IMR-90 (cell line): ENCODE data around the gene ATG7. TPM values are rescaled to one million over a fixed set of nuclear protein-coding genes. Genes with fewer than 3 reads are reported as not detected.

Experiments used
- ATAC-seq: fragments of 200-7000 bp; cut with Tn5 transposase; 2 replicates; pipeline ENCODE4 v1.9.1; 2020; ENCODE audit warnings: low read depth, mild to moderate bottlenecking, moderate library complexity
- BruUV-seq: library from RNA; stranded (reverse); fragments of 400-500 nt; replicated peaks from 2 replicates; lab custom pipeline; 2021; lab: Mats Ljungman, UMichigan
- CTCF ChIA-PET: fragments of 300-600 bp; formaldehyde crosslinking; extraction: SDS; loops from one replicate; lab custom pipeline; 2021; ENCODE audit warnings: antibody characterized with exemption; lab: Yijun Ruan, JAX
- POLR2A ChIA-PET: fragments of 300-600 bp; sonication (Branson Sonifier 250); formaldehyde crosslinking; loops from one replicate; lab custom pipeline; 2022; ENCODE audit warnings: antibody characterized with exemption; ENCODE audit not compliant: unreplicated experiment; lab: Charles Lee
- DNase-seq: peaks from one replicate; pipeline ENCODE4 v3.0.0; 2013
- H2AFZ ChIP-seq: replicated peaks from 2 replicates; pipeline ENCODE3; 2013; ENCODE audit warnings: low read length, mild to moderate bottlenecking; ENCODE audit not compliant: poor library complexity
- H2AK5ac ChIP-seq: 2 replicates; pipeline ENCODE4 v1.6.1; 2013; ENCODE audit warnings: low read depth, low read length, inconsistent platforms
- H2AK9ac ChIP-seq: replicated peaks from 2 replicates; pipeline ENCODE3; 2013; ENCODE audit warnings: mild to moderate bottlenecking, low read depth, low read length, moderate library complexity; ENCODE audit not compliant: poor library complexity
- H2BK120ac ChIP-seq: 2 replicates; pipeline ENCODE4 v1.6.1; 2013; ENCODE audit warnings: low read depth, low read length, inconsistent platforms
- H2BK15ac ChIP-seq: 3 replicates; pipeline ENCODE4 v1.6.1; 2013; ENCODE audit warnings: low read depth, low read length, inconsistent platforms
- H2BK20ac ChIP-seq: 2 replicates; pipeline ENCODE4 v1.6.1; 2013; ENCODE audit warnings: low read depth, mild to moderate bottlenecking, inconsistent platforms, low read length, moderate library complexity
- H2BK5ac ChIP-seq: 2 replicates; pipeline ENCODE4 v1.6.1; 2013; ENCODE audit warnings: mild to moderate bottlenecking, low read depth, low read length, inconsistent platforms; ENCODE audit not compliant: poor library complexity, severe bottlenecking
- H3K14ac ChIP-seq: replicated peaks from 2 replicates; pipeline ENCODE4 v1.6.1; 2013; ENCODE audit warnings: low read depth, low read length, inconsistent platforms
- H3K18ac ChIP-seq: 2 replicates; pipeline ENCODE4 v1.6.1; 2013; ENCODE audit warnings: low read depth, low read length, control low read depth
- H3K23ac ChIP-seq: 2 replicates; pipeline ENCODE4 v1.6.1; 2013; ENCODE audit warnings: low read depth, low read length, inconsistent platforms
- H3K27ac ChIP-seq: 2 replicates; pipeline ENCODE4 v1.5.1; 2013; ENCODE audit warnings: mild to moderate bottlenecking, control low read depth, low read length; ENCODE audit not compliant: insufficient read depth
- H3K27me3 ChIP-seq: 2 replicates; pipeline ENCODE4 v1.6.1; 2013; ENCODE audit warnings: low read length; ENCODE audit not compliant: control insufficient read depth, insufficient read depth
- H3K36me3 ChIP-seq: 2 replicates; pipeline ENCODE4 v1.6.1; 2013; ENCODE audit warnings: low read length, mixed read lengths; ENCODE audit not compliant: control insufficient read depth, insufficient read depth
- H3K4ac ChIP-seq: 2 replicates; pipeline ENCODE4 v1.6.1; 2013; ENCODE audit warnings: low read depth, low read length, inconsistent platforms
- H3K4me1 ChIP-seq: 2 replicates; pipeline ENCODE4 v1.6.1; 2013; ENCODE audit warnings: low read length, mixed read lengths; ENCODE audit not compliant: control insufficient read depth, insufficient read depth
- H3K4me2 ChIP-seq: 2 replicates; pipeline ENCODE4 v1.6.1; 2013; ENCODE audit warnings: low read depth, mild to moderate bottlenecking, control low read depth, low read length, moderate library complexity
- H3K4me3 ChIP-seq: 2 replicates; pipeline ENCODE4 v1.5.1; 2013; ENCODE audit warnings: low read depth, mild to moderate bottlenecking, control low read depth, low read length, moderate library complexity; ENCODE audit not compliant: insufficient read depth
- H3K56ac ChIP-seq: 2 replicates; pipeline ENCODE4 v1.6.1; 2013; ENCODE audit warnings: low read length, inconsistent platforms; ENCODE audit not compliant: insufficient read depth; ENCODE audit errors: extremely low read depth
- H3K79me1 ChIP-seq, 2 experiments: 2 replicates each; pipeline ENCODE4 v1.6.1; 2013; ENCODE audit warnings: low read length in 2 of 2, inconsistent platforms in 1 of 2, low read depth in 1 of 2
- H3K9ac ChIP-seq: 2 replicates; pipeline ENCODE4 v1.6.1; 2013; ENCODE audit warnings: low read depth, low read length, control low read depth
- H3K9me1 ChIP-seq: 2 replicates; pipeline ENCODE4 v1.6.1; 2013; ENCODE audit warnings: low read length, inconsistent platforms; ENCODE audit not compliant: insufficient read depth
- H3K9me3 ChIP-seq: 2 replicates; pipeline ENCODE4 v1.6.1; 2013; ENCODE audit warnings: low read length; ENCODE audit not compliant: control insufficient read depth, insufficient read depth
- H4K20me1 ChIP-seq: 2 replicates; pipeline ENCODE4 v1.6.1; 2013; ENCODE audit warnings: low read length, inconsistent platforms; ENCODE audit not compliant: insufficient read depth
- H4K5ac ChIP-seq: 2 replicates; pipeline ENCODE4 v1.6.1; 2013; ENCODE audit warnings: mild to moderate bottlenecking, low read depth, low read length, control low read depth
- H4K8ac ChIP-seq, 2 experiments: 2 replicates each; pipeline ENCODE4 v1.6.1; 2013; ENCODE audit warnings: low read depth in 2 of 2, low read length in 2 of 2, control low read depth in 1 of 2, inconsistent platforms in 1 of 2
- H4K91ac ChIP-seq: 2 replicates; pipeline ENCODE4 v1.6.1; 2013; ENCODE audit warnings: low read depth, low read length, inconsistent platforms; ENCODE audit not compliant: insufficient read depth
- BHLHE40 ChIP-seq: fragments of 150-350 bp; IDR thresholded peaks from 2 replicates; pipeline ENCODE4 v1.6.1; 2016; ENCODE audit warnings: mild to moderate bottlenecking, low read depth, low read length
- CEBPB ChIP-seq: IDR thresholded peaks from 2 replicates; pipeline ENCODE4 v1.6.1; 2012; ENCODE audit warnings: low read depth, low read length, improper control_type of control experiment
- CHD1 ChIP-seq: IDR thresholded peaks from 2 replicates; pipeline ENCODE4 v1.6.1; 2012; ENCODE audit warnings: low read depth, low read length, improper control_type of control experiment
- CTCF ChIP-seq: conservative IDR thresholded peaks from 2 replicates; pipeline ENCODE4 v1.5.1; 2012; ENCODE audit warnings: mild to moderate bottlenecking, low read depth, low read length, improper control_type of control experiment
- ELK1 ChIP-seq: fragments of 150-350 bp; IDR thresholded peaks from 2 replicates; pipeline ENCODE4 v1.6.1; 2016; ENCODE audit warnings: low read depth, mild to moderate bottlenecking, low read length, moderate library complexity, borderline replicate concordance
- MAFK ChIP-seq: IDR thresholded peaks from 2 replicates; pipeline ENCODE4 v1.6.1; 2012; ENCODE audit warnings: low read depth, low read length, improper control_type of control experiment
- MAZ ChIP-seq: IDR thresholded peaks from 2 replicates; pipeline ENCODE4 v1.6.1; 2012; ENCODE audit warnings: low read depth, mild to moderate bottlenecking, low read length, improper control_type of control experiment, moderate library complexity, borderline replicate concordance
- MXI1 ChIP-seq: IDR thresholded peaks from 2 replicates; pipeline ENCODE4 v1.6.1; 2012; ENCODE audit warnings: low read depth, mild to moderate bottlenecking, low read length, moderate library complexity, borderline replicate concordance
- NFE2L2 ChIP-seq: fragments of 150-350 bp; IDR thresholded peaks from 2 replicates; pipeline ENCODE4 v1.6.1; 2016; ENCODE audit warnings: low read depth, mild to moderate bottlenecking, low read length
- POLR2A ChIP-seq: IDR thresholded peaks from 2 replicates; pipeline ENCODE4 v1.6.1; 2012; ENCODE audit warnings: mild to moderate bottlenecking, low read depth, low read length
- RAD21 ChIP-seq: IDR thresholded peaks from 2 replicates; pipeline ENCODE4 v1.6.1; 2012; ENCODE audit warnings: low read length, improper control_type of control experiment
- RFX5 ChIP-seq: IDR thresholded peaks from 2 replicates; pipeline ENCODE4 v1.8.0; 2012; ENCODE audit warnings: low read depth, mild to moderate bottlenecking, low read length, moderate library complexity
- SMC3 ChIP-seq: fragments of 150-350 bp; IDR thresholded peaks from 2 replicates; pipeline ENCODE4 v1.6.1; 2016; ENCODE audit warnings: low read depth, mild to moderate bottlenecking, antibody characterized with exemption, low read length, moderate library complexity
- WGBS, 2 experiments: methylation state at CpG; one replicate each; pipeline versions ENCODE4 v1.1.5 to v1.1.7; 2013; ENCODE audit warnings: missing lambda C conversion rate in 2 of 2; ENCODE audit not compliant: insufficient read length in 1 of 2; ENCODE audit errors: extremely low coverage in 2 of 2; 5-methylcytosine and 5-hydroxymethylcytosine counted together
- dilution Hi-C: fragments of 300-500 bp; cut with HindIII; formaldehyde crosslinking; loops from one replicate; pipeline ENCODE4 v1.14.3; 2018; ENCODE audit warnings: low sequenced_read_pairs; ENCODE audit not compliant: unreplicated experiment
- in situ Hi-C: fragments of 300-500 bp; cut with MboI; formaldehyde crosslinking; loops from 3 replicates; pipeline ENCODE4 v1.14.3; 2019; ENCODE audit warnings: low sequenced_read_pairs, inconsistent platforms, mixed read lengths
- intact Hi-C: fragments of 100-400 bp; cut with micrococcal nuclease; formaldehyde crosslinking; loops from 2 replicates; pipeline ENCODE4 v1.10.0; 2022
- polyA plus RNA-seq, 3 experiments: library from polyadenylated mRNA; depleted of rRNA; stranded (reverse); fragments of >200 nt; gene quantifications; 2 replicates each; pipeline ENCODE4 v1.2.3, GENCODE V29; 2012; ENCODE audit warnings: low replicate concordance in 1 of 3
- total RNA-seq: library from RNA; depleted of rRNA; stranded (reverse); fragments of >200 nt; gene quantifications from 2 replicates; pipeline ENCODE4 v1.2.3, GENCODE V29; 2012
- TF ChIP-seq, protein P1 (sequence below): fragments of 150-350 bp; IDR thresholded peaks from 2 replicates; pipeline ENCODE4 v1.6.1; 2017; ENCODE audit warnings: mild to moderate bottlenecking, antibody characterized with exemption, low read length, low read depth

Gene ATG7
- total and polyA plus RNA-seq, 2 of the 4 experiments (the other 2 are of a cell fraction) = 15.6 to 51.4 TPM

- ATAC-seq (no peak), DNase-seq (no peak)
- Histone ChIP-seq H2AK9ac (no peak overlapping the region), H3K27ac (no peak overlapping the region), H2AK5ac (no peak overlapping the region), H3K9me3 (no peaks in the 10 kb centered on the region), H3K36me3 (no peaks in the 10 kb centered on the region), H3K23ac (no peak overlapping the region), H3K9ac (no peak overlapping the region), H3K4me2 (no peak overlapping the region), H2BK5ac (no peak overlapping the region), H4K5ac (no peak overlapping the region), H2BK120ac (no peak overlapping the region), H3K4me1 (peaks cover 12% of the 10 kb centered on the region), H3K18ac (no peak overlapping the region), H4K91ac (no peak overlapping the region), H3K79me1 (peaks cover 0 to 16% of the 10 kb centered on the region in 2 experiments; a peak in 3 of 4 replicates), H3K4me3 (no peak overlapping the region), H3K9me1 (no peaks in the 10 kb centered on the region), H3K56ac (no peak overlapping the region), H3K27me3 (no peaks in the 10 kb centered on the region), H2BK15ac (no peak overlapping the region), H3K4ac (no peak overlapping the region; the same call in 1 of the 2 replicates), H4K8ac (no peak overlapping the region), H2AFZ (no peak overlapping the region), H3K14ac (no peak overlapping the region), H2BK20ac (no peak overlapping the region), H4K20me1 (no peaks in the 10 kb centered on the region)
- TF ChIP-seq ELK1 (no peak), MAZ (no peak), MAFK (no peak), SMC3 (no peak), MXI1 (no peak), RAD21 (no peak), NFE2L2 (no peak), CHD1 (no peak), POLR2A (no peak), RFX5 (no peak), CEBPB (no peak), BHLHE40 (no peak), CTCF (no peak)
- TF ChIP-seq, protein P1, sequence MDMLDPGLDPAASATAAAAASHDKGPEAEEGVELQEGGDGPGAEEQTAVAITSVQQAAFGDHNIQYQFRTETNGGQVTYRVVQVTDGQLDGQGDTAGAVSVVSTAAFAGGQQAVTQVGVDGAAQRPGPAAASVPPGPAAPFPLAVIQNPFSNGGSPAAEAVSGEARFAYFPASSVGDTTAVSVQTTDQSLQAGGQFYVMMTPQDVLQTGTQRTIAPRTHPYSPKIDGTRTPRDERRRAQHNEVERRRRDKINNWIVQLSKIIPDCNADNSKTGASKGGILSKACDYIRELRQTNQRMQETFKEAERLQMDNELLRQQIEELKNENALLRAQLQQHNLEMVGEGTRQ = no peak
- no CpG with 5 or more reads among the region's 8 CpGs for WGBS, 2 experiments
- CTCF ChIA-PET = interaction anchor here (1.0 kb wide), 1 partner anchor 269 kb away, joined by 4 read pairs; no protein-coding TSS in a partner anchor
- dilution Hi-C loops = no loop called here
- in situ Hi-C loops = loop anchor here (5.0 to 10.0 kb wide), 2 partner anchors 275 to 423 kb away; no protein-coding TSS in a partner anchor
- no TSS peak for BruUV-seq
- intact Hi-C loops = loop anchor here (5.0 kb wide), 3 partner anchors 165 to 745 kb away; no protein-coding TSS in a partner anchor
- POLR2A ChIA-PET = no interaction called here
Measured at GRCh38 chr3:11382146-11382745, 110.0 kb downstream of the ATG7 start.
